Parathyroid adenoma (tissue), 2 donors: Measurements from ENCODE around the gene JUP.

Experiments used
- H2AFZ ChIP-seq: fragments of 300-600 bp; sonication (generic); one replicate; pipeline ENCODE4 v1.7.0; 2017; ENCODE audit warnings: antibody characterized with exemption, mild to moderate bottlenecking
- H3K27ac ChIP-seq: fragments of 300-600 bp; sonication (generic); one replicate; pipeline ENCODE4 v1.7.0; 2017
- H3K27me3 ChIP-seq: fragments of 300-600 bp; sonication (generic); one replicate; pipeline ENCODE4 v1.7.0; 2017; ENCODE audit warnings: low read length; ENCODE audit not compliant: control insufficient read depth, insufficient read depth
- H3K36me3 ChIP-seq: fragments of 300-600 bp; sonication (generic); one replicate; pipeline ENCODE4 v1.7.0; 2017; ENCODE audit warnings: low read length; ENCODE audit not compliant: control insufficient read depth, insufficient read depth
- H3K4me1 ChIP-seq: fragments of 300-600 bp; sonication (generic); one replicate; pipeline ENCODE4 v1.7.0; 2017; ENCODE audit warnings: control low read depth
- H3K4me2 ChIP-seq: fragments of 300-600 bp; sonication (generic); one replicate; pipeline ENCODE4 v1.7.0; 2017; ENCODE audit warnings: low read length
- H3K4me3 ChIP-seq: fragments of 300-600 bp; sonication (generic); one replicate; pipeline ENCODE4 v1.7.0; 2017; ENCODE audit warnings: low read depth, low read length
- H3K79me2 ChIP-seq: fragments of 300-600 bp; sonication (generic); one replicate; pipeline ENCODE4 v1.7.0; 2017; ENCODE audit warnings: control low read depth
- H3K9ac ChIP-seq: fragments of 300-600 bp; sonication (generic); one replicate; pipeline ENCODE4 v1.7.0; 2017; ENCODE audit warnings: mild to moderate bottlenecking
- H3K9me3 ChIP-seq: fragments of 300-600 bp; sonication (generic); one replicate; pipeline ENCODE4 v1.7.0; 2017; ENCODE audit warnings: low read length; ENCODE audit not compliant: control insufficient read depth
- TF ChIP-seq, protein P1 (sequence below): fragments of 300-600 bp; sonication (generic); IDR thresholded peaks from one replicate; pipeline ENCODE4 v1.7.0; 2017; ENCODE audit warnings: antibody characterized with exemption, mild to moderate bottlenecking
- donor health status: primary hyperparathyroidism.

Gene JUP

DNA sequence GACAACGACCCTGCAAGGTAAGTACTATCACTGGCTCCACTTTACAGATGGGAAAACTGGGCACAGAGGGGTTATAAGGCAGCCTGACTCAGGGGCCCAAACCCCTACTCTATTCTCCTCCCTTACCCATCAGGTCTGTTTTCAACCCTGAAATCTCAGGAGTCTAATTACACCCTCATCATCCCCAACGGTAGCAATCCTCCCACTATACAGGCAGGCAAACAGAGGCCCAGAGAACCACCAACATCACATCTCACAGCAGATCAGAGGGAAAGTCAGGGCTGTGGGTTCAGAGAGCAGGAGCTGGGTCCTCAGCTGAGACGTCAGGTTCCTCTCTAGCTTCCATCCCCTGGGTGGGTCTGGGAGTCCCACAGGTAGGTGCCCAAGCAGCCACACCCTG, 16.5 kb downstream of the JUP start:
- TF ChIP-seq, protein P1, sequence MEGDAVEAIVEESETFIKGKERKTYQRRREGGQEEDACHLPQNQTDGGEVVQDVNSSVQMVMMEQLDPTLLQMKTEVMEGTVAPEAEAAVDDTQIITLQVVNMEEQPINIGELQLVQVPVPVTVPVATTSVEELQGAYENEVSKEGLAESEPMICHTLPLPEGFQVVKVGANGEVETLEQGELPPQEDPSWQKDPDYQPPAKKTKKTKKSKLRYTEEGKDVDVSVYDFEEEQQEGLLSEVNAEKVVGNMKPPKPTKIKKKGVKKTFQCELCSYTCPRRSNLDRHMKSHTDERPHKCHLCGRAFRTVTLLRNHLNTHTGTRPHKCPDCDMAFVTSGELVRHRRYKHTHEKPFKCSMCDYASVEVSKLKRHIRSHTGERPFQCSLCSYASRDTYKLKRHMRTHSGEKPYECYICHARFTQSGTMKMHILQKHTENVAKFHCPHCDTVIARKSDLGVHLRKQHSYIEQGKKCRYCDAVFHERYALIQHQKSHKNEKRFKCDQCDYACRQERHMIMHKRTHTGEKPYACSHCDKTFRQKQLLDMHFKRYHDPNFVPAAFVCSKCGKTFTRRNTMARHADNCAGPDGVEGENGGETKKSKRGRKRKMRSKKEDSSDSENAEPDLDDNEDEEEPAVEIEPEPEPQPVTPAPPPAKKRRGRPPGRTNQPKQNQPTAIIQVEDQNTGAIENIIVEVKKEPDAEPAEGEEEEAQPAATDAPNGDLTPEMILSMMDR, result no peak
- Histone ChIP-seq H3K36me3 (no peaks in the 10 kb centered on the region), H3K27me3 (no peaks in the 10 kb centered on the region), H3K9me3 (no peaks in the 10 kb centered on the region), H3K4me1 (peaks cover 4% of the 10 kb centered on the region), H3K4me2 (no peak overlapping the region), H3K4me3 (no peak overlapping the region), H3K9ac (no peak overlapping the region), H2AFZ (no peak overlapping the region), H3K79me2 (peaks cover 21% of the 10 kb centered on the region), H3K27ac (no peak overlapping the region)

DNA sequence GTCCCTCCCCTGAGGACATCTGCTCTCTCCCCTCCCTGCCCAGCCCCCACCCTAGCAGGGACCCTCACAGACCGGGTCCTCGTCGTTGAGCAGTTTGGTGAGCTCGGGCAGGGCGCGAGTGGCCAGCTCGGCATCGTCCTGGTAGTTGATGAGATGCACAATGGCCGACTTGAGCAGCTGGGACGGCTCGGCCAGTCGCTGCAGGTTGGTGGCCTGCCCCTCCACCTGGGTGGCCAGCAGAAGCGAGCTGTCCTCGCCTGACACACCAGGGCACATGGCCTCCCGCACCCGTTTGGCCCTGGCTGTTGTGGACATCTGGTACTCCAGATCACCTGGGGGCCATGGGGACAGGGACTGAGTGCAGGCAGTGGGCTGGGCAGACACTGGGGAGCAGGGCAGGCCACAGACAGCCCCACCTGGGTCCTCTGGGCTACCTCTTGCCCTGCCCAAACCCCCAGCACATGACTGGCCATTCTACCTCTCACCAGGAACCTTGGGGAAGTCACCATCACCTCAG, 17.1 kb downstream of the JUP start:
- H3K79me2 ChIP-seq, result peaks cover 18% of the 10 kb centered on the region
- H3K27me3 ChIP-seq, result no peaks in the 10 kb centered on the region
- H3K9ac ChIP-seq, result no peak overlapping the region
- no peak overlapping the region for H3K4me2 ChIP-seq
- no peaks in the 10 kb centered on the region for H3K36me3 ChIP-seq
- no peak overlapping the region for H3K4me3 ChIP-seq
- H3K27ac ChIP-seq, result no peak overlapping the region
- H3K4me1 ChIP-seq, result peaks cover 4% of the 10 kb centered on the region
- H2AFZ ChIP-seq, result no peak overlapping the region
- H3K9me3 ChIP-seq, result no peaks in the 10 kb centered on the region
- TF ChIP-seq, protein P1, result no peak

DNA sequence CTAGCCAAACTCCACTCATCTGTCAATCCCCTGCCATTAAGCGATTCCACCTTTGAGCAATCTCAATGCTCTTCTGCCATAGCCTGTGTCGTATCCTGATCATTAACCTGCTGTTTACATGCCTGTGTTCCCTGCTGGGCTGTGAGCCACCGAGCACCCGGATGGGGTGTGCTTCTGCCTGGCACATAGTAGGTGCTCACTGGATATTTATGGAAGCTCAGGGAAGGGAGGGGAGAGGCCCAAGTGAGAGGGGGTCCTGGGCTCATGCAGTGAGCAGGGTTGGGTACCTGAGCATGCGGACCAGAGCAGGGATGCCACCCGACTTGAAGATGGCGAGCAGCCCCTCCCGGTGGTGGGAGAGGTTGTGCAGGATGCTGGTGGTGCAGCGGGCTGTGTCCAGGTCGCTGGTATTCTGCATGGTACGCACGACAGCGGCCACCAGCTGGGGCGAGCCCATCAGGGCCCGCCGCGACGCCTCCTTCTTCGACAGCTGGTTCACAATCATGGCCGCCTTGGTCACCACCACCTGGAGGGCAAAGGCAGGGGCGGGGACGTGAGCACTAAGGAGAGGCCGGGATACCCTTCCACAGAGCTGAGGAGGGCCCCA, 17.7 kb downstream of the JUP start:
- no peak overlapping the region for H3K27ac ChIP-seq
- peaks cover 17% of the 10 kb centered on the region for H3K79me2 ChIP-seq
- H3K9me3 ChIP-seq, result no peaks in the 10 kb centered on the region
- TF ChIP-seq, protein P1, result no peak
- H2AFZ ChIP-seq, result no peak overlapping the region
- no peaks in the 10 kb centered on the region for H3K27me3 ChIP-seq
- H3K9ac ChIP-seq, result no peak overlapping the region
- no peaks in the 10 kb centered on the region for H3K36me3 ChIP-seq
- no peak overlapping the region for H3K4me2 ChIP-seq
- peaks cover 4% of the 10 kb centered on the region for H3K4me1 ChIP-seq
- H3K4me3 ChIP-seq, result no peak overlapping the region

DNA sequence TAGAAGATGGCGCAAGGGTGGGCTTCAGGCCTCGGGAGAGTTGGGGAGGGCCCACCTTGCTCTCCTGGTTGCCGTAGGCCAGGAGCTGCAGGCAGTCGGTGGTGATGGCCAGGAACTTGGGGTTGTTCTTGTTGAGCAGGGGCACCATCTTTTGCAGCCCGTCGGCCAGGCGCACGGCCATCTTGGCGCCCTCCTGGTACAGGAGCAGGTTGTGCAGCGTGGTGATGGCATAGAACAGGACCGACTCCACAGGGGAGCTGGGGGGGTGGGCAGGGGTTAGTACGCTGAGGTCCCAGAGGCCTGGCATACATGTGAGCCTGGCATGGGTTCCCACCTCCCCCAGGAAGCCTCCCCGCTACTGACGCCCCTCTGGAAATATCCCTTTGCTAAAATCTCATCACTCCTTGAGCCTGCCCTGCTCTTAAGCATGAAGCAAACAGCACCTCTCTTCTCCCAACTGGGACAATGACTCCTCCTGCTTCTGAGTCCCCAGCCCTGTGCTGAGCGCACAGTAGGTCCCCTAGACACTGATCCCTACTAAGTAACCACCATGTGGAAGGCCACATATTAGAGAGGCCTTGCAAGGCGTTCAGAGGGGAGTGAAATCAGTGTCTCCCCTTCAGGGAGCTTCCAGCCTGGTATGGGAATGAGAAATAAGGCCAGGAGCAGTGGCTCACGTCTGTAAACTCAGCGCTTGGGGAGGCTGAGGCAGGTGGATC, 19.0 kb downstream of the JUP start:
- H3K27ac ChIP-seq, result no peak overlapping the region
- H3K9ac ChIP-seq, result no peak overlapping the region
- H3K4me2 ChIP-seq, result no peak overlapping the region
- peaks cover 10% of the 10 kb centered on the region for H3K79me2 ChIP-seq
- H3K4me1 ChIP-seq, result peaks cover 2% of the 10 kb centered on the region
- H3K4me3 ChIP-seq, result no peak overlapping the region
- H3K36me3 ChIP-seq, result no peaks in the 10 kb centered on the region
- H3K9me3 ChIP-seq, result no peaks in the 10 kb centered on the region
- H3K27me3 ChIP-seq, result no peaks in the 10 kb centered on the region
- H2AFZ ChIP-seq, result no peak overlapping the region
- TF ChIP-seq, protein P1, result no peak
